Astrocyte of the cerebellum (primary cell): ENCODE data around the gene MYO1E.
"Not testable (repeated sequence)": the region's sequence is repeated elsewhere in the genome, so short reads cannot be mapped to it uniquely, and the experiment has no call there.

ENCODE experiments used
- DNase-seq: peaks from one replicate; pipeline ENCODE4 v3.0.0-alpha.2; 2011; ENCODE audit warnings: low read depth
- H3K4me3 ChIP-seq: 2 replicates; pipeline ENCODE4 v1.5.1; 2011; ENCODE audit warnings: mild to moderate bottlenecking, low read depth, low read length, moderate library complexity
- in situ Hi-C: cut with HindIII; loops from 2 replicates; pipeline ENCODE4 v1.10.0; 2017; ENCODE audit warnings: low sequenced_read_pairs
- TF ChIP-seq, protein P1 (sequence below): IDR thresholded peaks from 2 replicates; pipeline ENCODE4 v1.5.1; 2012; ENCODE audit warnings: low read length, low read depth, moderate library complexity, mild to moderate bottlenecking; ENCODE audit errors: missing control alignments

MYO1E gene

DNA sequence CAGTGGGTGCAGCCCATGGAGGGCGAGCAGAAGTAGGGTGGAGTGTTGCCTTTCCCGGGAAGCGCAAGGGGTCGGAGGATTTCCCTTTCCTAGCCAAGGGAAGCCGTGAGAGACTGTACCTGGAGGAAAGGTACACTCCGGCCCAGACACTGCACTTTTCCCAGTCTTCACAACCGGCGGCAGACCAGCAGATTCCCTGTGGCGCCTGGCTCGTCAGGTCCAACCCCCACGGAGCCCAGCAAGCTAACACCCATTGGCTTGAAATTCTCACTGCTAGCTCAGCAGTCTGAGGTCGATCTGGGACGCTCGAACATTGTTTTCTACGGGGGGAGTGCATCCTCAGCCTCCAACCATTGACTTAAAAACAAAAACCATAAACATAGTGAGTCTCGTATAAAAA, 241.2 kb downstream of the MYO1E start:
- no peak overlapping the region for H3K4me3 ChIP-seq
- in situ Hi-C loops, result no loop called here

DNA sequence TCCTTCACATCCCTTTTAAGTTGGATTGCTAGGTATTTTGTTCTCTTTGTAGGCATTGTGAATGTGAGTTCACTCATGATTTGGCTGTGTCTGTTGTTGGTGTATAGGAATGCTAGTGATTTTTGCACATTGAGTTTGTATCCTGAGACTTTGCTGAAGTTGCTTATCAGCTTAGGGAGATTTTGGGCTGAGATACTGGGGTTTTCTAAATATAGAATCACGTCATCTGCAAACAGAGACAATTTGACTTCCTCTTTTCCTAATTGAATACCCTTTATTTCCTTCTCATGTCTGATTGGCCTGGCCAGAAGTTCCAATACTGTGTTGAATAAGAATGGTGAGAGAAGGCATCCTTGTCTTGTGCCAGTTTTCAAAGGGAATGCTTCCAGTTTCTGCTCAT, 245.4 kb downstream of the MYO1E start:
- H3K4me3 ChIP-seq, in situ Hi-C loops, DNase-seq: not testable (repeated sequence)

More for the DNA sequence above, 241.2 kb downstream of the MYO1E start:
- TF ChIP-seq, protein P1, sequence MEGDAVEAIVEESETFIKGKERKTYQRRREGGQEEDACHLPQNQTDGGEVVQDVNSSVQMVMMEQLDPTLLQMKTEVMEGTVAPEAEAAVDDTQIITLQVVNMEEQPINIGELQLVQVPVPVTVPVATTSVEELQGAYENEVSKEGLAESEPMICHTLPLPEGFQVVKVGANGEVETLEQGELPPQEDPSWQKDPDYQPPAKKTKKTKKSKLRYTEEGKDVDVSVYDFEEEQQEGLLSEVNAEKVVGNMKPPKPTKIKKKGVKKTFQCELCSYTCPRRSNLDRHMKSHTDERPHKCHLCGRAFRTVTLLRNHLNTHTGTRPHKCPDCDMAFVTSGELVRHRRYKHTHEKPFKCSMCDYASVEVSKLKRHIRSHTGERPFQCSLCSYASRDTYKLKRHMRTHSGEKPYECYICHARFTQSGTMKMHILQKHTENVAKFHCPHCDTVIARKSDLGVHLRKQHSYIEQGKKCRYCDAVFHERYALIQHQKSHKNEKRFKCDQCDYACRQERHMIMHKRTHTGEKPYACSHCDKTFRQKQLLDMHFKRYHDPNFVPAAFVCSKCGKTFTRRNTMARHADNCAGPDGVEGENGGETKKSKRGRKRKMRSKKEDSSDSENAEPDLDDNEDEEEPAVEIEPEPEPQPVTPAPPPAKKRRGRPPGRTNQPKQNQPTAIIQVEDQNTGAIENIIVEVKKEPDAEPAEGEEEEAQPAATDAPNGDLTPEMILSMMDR, result no peak
- no peak for DNase-seq

DNA sequence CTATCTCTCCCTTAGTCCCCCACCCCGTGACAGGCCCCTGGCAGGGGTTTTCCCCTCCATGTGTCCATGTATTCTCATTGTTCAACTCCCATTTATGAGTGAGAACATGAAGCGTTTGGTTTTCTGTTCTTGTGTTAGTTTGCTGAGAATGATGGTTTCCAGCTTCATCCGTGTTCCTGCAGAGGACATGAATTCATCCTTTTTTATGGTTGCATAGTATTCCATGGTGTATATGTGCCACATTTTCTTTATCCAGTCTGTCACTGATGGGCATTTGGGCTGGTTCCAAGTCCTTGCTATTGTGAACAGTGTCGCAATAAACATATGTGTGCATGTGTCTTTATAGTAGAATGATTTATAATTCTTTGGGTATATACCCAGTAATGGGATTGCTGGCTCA, 247.0 kb downstream of the MYO1E start:
- DNase-seq, H3K4me3 ChIP-seq, in situ Hi-C loops: not testable (repeated sequence)

DNA sequence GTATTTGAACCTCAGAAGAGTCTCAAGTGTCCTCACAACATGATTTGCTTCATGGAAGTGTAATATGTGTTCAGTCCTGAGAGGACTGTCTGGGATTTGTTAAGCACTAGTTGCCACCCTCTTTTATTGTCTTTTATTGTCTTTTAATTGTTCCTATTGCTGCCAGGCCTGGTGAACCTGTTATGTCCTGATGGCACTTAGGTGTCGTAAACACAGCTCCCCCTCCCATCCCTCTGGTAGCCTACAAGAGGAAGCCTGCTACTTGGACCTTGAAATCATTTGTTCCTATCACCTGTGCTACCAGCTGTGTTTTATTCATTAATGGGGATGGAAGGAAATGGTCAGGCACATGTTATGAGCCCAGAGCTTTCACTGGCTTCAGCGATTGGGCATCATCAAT, 248.4 kb downstream of the MYO1E start:
- TF ChIP-seq, protein P1, result no peak
- DNase-seq, result no peak
- no peak overlapping the region for H3K4me3 ChIP-seq
- in situ Hi-C loops, result no loop called here

DNA sequence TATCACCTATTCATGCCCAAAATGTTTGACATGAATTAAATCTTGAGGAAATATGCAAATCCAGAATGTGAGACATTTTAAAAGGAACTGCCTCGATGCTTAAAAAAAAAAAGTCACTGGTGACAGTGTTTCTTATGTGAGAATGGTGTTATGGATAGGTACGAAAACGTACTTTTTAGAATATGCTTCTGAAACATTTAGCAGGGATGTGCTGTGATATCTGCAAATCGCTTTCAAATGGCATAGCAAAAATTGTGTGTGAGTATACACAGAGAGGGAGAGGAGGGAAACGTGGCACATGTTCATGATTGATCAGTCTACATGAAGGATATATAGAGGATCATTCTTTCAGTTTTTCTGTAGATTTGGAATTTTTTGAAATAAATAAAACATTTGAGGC, 251.7 kb downstream of the MYO1E start:
- DNase-seq, result no peak
- H3K4me3 ChIP-seq, result no peak overlapping the region
- TF ChIP-seq, protein P1, result no peak
- in situ Hi-C loops, result no loop called here

DNA sequence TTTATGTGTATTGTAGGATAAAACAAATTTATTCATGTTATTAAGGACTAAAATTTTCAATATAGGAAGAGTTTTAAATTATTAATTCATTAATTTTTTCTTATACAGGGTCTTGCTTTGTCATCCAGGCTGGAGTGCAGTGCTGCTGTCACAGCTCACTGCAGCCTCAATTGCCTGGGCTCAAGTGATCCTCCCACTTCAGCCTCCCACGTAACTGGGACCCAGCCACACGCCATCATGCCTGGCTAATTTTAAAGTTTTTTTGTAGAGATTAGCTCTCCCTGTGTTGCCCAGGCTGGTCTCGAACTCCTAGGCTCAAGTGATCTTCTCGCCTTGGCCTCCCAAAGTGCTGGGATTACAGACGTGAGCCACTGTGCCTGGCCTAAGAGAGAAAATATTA, 253.0 kb downstream of the MYO1E start:
- in situ Hi-C loops, result no loop called here
- TF ChIP-seq, protein P1, result no peak
- H3K4me3 ChIP-seq, result no peak overlapping the region
- no peak for DNase-seq

DNA sequence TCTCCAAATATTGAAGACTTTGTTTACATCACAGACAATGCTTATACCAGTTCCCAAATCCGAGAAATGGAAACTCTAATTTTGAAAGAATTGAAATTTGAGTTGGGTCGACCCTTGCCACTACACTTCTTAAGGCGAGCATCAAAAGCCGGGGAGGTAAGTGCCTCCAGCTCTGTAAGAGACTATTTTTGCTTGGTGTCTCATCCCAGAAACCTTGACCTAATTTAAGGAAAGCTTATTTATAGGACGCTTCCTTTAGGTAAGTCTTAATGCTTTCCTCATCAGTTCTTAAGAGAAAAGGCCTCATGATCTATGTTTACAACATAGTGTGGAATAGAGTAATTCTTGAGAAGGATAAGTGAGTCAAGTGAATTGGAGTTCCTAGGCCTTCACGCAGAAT, 255.9 kb downstream of the MYO1E start:
- no peak for DNase-seq
- H3K4me3 ChIP-seq, result no peak overlapping the region
- TF ChIP-seq, protein P1, result no peak
- in situ Hi-C loops, result no loop called here

DNA sequence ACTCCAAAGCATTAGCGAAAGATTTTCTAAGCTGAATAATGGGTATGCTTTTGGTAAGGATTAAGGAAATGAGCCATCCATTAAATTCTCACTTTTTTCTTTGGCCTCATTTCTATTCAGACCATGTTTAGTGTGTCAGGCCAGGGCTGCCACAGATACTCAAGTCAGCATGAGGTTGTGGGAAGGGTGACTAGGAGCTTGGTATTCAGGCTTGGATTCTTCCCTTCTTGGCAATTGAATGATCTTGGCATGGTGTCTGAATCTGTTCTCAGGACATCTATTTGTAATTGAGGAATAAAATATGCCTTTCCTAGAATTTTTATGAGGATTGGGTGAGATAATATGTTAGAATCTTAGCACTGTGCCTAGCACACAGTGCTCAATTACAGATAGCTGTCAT, 256.5 kb downstream of the MYO1E start:
- TF ChIP-seq, protein P1, result no peak
- peak; percentile 65 for DNase-seq
- in situ Hi-C loops, result no loop called here
- no peak overlapping the region for H3K4me3 ChIP-seq
